H9 (cell line): ENCODE data around the gene MYO5B. TPM values are rescaled to one million over a fixed set of nuclear protein-coding genes. Genes with fewer than 3 reads are reported as not detected.
A peak's percentile ranks its signal among the peaks of the same experiment; 100 is the strongest.

ENCODE experiments used
- DNase-seq: peaks from one replicate; pipeline ENCODE4 v3.0.0-alpha.2; 2017
- H2AFZ ChIP-seq: one replicate; pipeline ENCODE4 v1.6.1; 2013; ENCODE audit warnings: mild to moderate bottlenecking, low read length, control low read depth, moderate library complexity
- H2AK5ac ChIP-seq: 2 replicates; pipeline ENCODE4 v1.6.1; 2013; ENCODE audit warnings: low read length, control low read depth, mixed read lengths; ENCODE audit not compliant: insufficient read length
- H2BK120ac ChIP-seq: one replicate; pipeline ENCODE4 v1.6.1; 2013; ENCODE audit warnings: low read depth, mild to moderate bottlenecking, low read length, control low read depth, inconsistent platforms; ENCODE audit not compliant: poor library complexity, severe bottlenecking
- H2BK12ac ChIP-seq: 2 replicates; pipeline ENCODE4 v1.6.1; 2013; ENCODE audit warnings: low read length, control low read depth, mixed read lengths, low read depth; ENCODE audit not compliant: insufficient read length
- H2BK15ac ChIP-seq: 2 replicates; pipeline ENCODE4 v1.6.1; 2013; ENCODE audit warnings: low read depth, low read length, control low read depth
- H2BK20ac ChIP-seq: one replicate; pipeline ENCODE4 v1.6.1; 2013; ENCODE audit warnings: low read depth, mild to moderate bottlenecking, low read length, control low read depth, inconsistent platforms; ENCODE audit not compliant: poor library complexity, severe bottlenecking
- H2BK5ac ChIP-seq: 2 replicates; pipeline ENCODE4 v1.6.1; 2013; ENCODE audit warnings: low read length, control low read depth, mixed read lengths; ENCODE audit not compliant: insufficient read length
- H3K14ac ChIP-seq: 2 replicates; pipeline ENCODE4 v1.6.1; 2013; ENCODE audit warnings: low read length, control low read depth; ENCODE audit not compliant: insufficient read depth
- H3K18ac ChIP-seq: 2 replicates; pipeline ENCODE4 v1.6.1; 2013; ENCODE audit warnings: low read depth, mild to moderate bottlenecking, mixed read lengths, low read length, control low read depth; ENCODE audit not compliant: insufficient read length
- H3K23ac ChIP-seq: 2 replicates; pipeline ENCODE4 v1.6.1; 2013; ENCODE audit warnings: low read length, control low read depth, mixed read lengths, low read depth; ENCODE audit not compliant: insufficient read length
- H3K23me2 ChIP-seq: 2 replicates; pipeline ENCODE4 v1.6.1; 2013; ENCODE audit warnings: low read depth, mild to moderate bottlenecking, mixed read lengths, low read length, control low read depth; ENCODE audit not compliant: insufficient read length, poor library complexity, severe bottlenecking
- H3K27ac ChIP-seq: 2 replicates; pipeline ENCODE4 v1.5.1; 2013; ENCODE audit warnings: low read length, control low read depth, mixed read lengths, low read depth; ENCODE audit not compliant: insufficient read length
- H3K27me3 ChIP-seq: 2 replicates; pipeline ENCODE4 v1.6.1; 2013; ENCODE audit warnings: low read length, control low read depth, inconsistent platforms; ENCODE audit not compliant: insufficient read depth
- H3K4ac ChIP-seq: 2 replicates; pipeline ENCODE4 v1.6.1; 2013; ENCODE audit warnings: low read depth, mild to moderate bottlenecking, control low read depth, inconsistent platforms, low read length, moderate library complexity
- H3K4me1 ChIP-seq: 2 replicates; pipeline ENCODE4 v1.6.1; 2013; ENCODE audit warnings: low read length, control low read depth, inconsistent platforms; ENCODE audit not compliant: insufficient read depth
- H3K4me2 ChIP-seq: 2 replicates; pipeline ENCODE4 v1.6.1; 2013; ENCODE audit warnings: low read length, control low read depth, mixed read lengths; ENCODE audit not compliant: insufficient read length, insufficient read depth
- H3K56ac ChIP-seq: 2 replicates; pipeline ENCODE4 v1.6.1; 2013; ENCODE audit warnings: low read depth, mild to moderate bottlenecking, mixed read lengths, low read length, control low read depth; ENCODE audit not compliant: insufficient read length
- H3K79me1 ChIP-seq: 2 replicates; pipeline ENCODE4 v1.6.1; 2013; ENCODE audit warnings: low read depth, mild to moderate bottlenecking, moderate library complexity, low read length, control low read depth, inconsistent platforms; ENCODE audit not compliant: insufficient read depth, poor library complexity, severe bottlenecking
- H3K79me2 ChIP-seq: 2 replicates; pipeline ENCODE4 v1.6.1; 2013; ENCODE audit warnings: low read length, control low read depth, inconsistent platforms; ENCODE audit not compliant: insufficient read depth
- H3K9ac ChIP-seq: 2 replicates; pipeline ENCODE4 v1.6.1; 2013; ENCODE audit warnings: low read length, control low read depth, mixed read lengths; ENCODE audit not compliant: insufficient read length; ENCODE audit errors: extremely low read depth
- H3K9me3 ChIP-seq: one replicate; pipeline ENCODE4 v1.6.1; 2013; ENCODE audit warnings: low read depth, low read length, inconsistent platforms; ENCODE audit not compliant: control insufficient read depth
- H3T11ph ChIP-seq: one replicate; pipeline ENCODE4 v1.6.1; 2013; ENCODE audit warnings: mild to moderate bottlenecking, low read length, control low read depth, inconsistent platforms
- H4K20me1 ChIP-seq: one replicate; pipeline ENCODE4 v1.6.1; 2013; ENCODE audit not compliant: control insufficient read depth, insufficient read length, insufficient read depth
- H4K5ac ChIP-seq: 2 replicates; pipeline ENCODE4 v1.6.1; 2013; ENCODE audit warnings: low read depth, mild to moderate bottlenecking, mixed read lengths, low read length, control low read depth; ENCODE audit not compliant: insufficient read length
- H4K8ac ChIP-seq: replicated peaks from 2 replicates; pipeline ENCODE4 v1.6.1; 2013; ENCODE audit warnings: low read length, control low read depth, mixed read lengths, low read depth; ENCODE audit not compliant: insufficient read length
- H4K91ac ChIP-seq: 2 replicates; pipeline ENCODE4 v1.6.1; 2013; ENCODE audit warnings: low read depth, mild to moderate bottlenecking, moderate library complexity, mixed read lengths, low read length, control low read depth; ENCODE audit not compliant: insufficient read length
- H3K27ac Mint-ChIP-seq, 3 experiments: 2 replicates in 2 of 3; 3 replicates in 1 of 3; pipeline ENCODE4 v1.8.0; 2020 to 2021; ENCODE audit warnings: mixed read lengths in 3 of 3, mild to moderate bottlenecking in 1 of 3, moderate library complexity in 1 of 3
- H3K27me3 Mint-ChIP-seq: 2 replicates; pipeline ENCODE4 v1.8.0; 2021; ENCODE audit warnings: low read depth, mild to moderate bottlenecking, moderate library complexity, mixed read lengths
- H3K36me3 Mint-ChIP-seq, 3 experiments: 2 replicates in 2 of 3; 3 replicates in 1 of 3; pipeline ENCODE4 v1.8.0; 2020 to 2021; ENCODE audit warnings: low read depth in 3 of 3, mixed read lengths in 3 of 3; ENCODE audit not compliant: insufficient read depth in 1 of 3
- H3K4me1 Mint-ChIP-seq, 2 experiments: 2 replicates each; pipeline ENCODE4 v1.8.0; 2020; ENCODE audit warnings: mixed read lengths in 2 of 2
- H3K4me3 Mint-ChIP-seq, 2 experiments: 2 replicates in 1 of 2; 3 replicates in 1 of 2; pipeline ENCODE4 v1.8.0; 2020 to 2021; ENCODE audit warnings: mild to moderate bottlenecking in 2 of 2, mixed read lengths in 2 of 2, moderate library complexity in 1 of 2
- H3K9me3 Mint-ChIP-seq, 2 experiments: 2 replicates in 1 of 2; 3 replicates in 1 of 2; pipeline ENCODE4 v1.8.0; 2020; ENCODE audit warnings: mild to moderate bottlenecking in 2 of 2, mixed read lengths in 2 of 2, moderate library complexity in 1 of 2
- CTCF ChIP-seq: fragments of 200-600 bp; sonication (generic); conservative IDR thresholded peaks from 3 replicates; pipeline ENCODE4 v1.8.0; 2021; ENCODE audit warnings: antibody characterized with exemption, mild to moderate bottlenecking
- WGBS: extraction: QIAGEN DNeasy Blood & Tissue Kit; methylation state at CpG from one replicate; pipeline ENCODE4 v1.1.7; 2013; ENCODE audit warnings: missing lambda C conversion rate, low lambda C conversion rate, mixed read lengths; ENCODE audit not compliant: insufficient read length; ENCODE audit errors: extremely low coverage; 5-methylcytosine and 5-hydroxymethylcytosine counted together
- total RNA-seq: library from RNA; stranded (reverse); gene quantifications from 2 replicates; pipeline ENCODE4 v1.2.1, GENCODE V29; 2021

The MYO5B gene
- total RNA-seq, 1 experiment from 2014 or later = 9.3 TPM

DNA sequence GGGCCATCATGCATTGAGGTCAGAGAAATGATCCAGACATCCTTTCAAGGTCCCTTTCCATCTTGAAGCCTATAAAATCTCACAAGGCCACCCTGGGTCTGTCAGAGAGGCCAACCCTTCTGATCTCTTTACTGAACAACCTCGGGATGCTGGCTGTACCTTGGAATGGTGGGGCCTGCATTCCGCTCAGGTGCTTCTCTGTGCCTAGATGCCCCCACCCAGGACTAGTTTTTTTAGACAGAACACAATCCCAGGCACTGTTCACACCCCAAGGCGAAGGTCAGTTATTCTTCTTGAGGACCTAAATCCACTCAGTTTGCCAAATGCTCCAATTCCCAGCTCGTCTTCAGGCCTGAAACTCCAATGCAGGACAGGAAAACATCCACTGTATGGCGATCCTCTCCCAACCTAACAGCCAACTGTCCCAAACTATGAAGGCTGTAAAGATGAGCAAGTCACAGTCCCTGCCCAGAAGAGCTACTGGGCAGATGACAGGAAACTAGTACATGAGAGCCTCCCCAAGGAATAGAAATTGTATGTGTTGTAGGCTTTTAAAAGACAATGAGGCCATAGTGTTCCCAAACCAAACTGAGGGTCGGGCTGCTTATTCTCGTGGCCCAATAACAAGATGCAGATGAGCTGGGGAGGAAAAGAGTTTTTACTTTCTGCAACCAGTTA is 227.2 kb downstream of the MYO5B start:
- no peaks in the 10 kb centered on the region for H3K79me1 ChIP-seq
- H3K27me3 ChIP-seq = no peaks in the 10 kb centered on the region
- H3K9me3 Mint-ChIP-seq = no peaks in the 10 kb centered on the region
- H3K4ac ChIP-seq = no peak overlapping the region
- H2AK5ac ChIP-seq = no peak overlapping the region
- no peak overlapping the region for H2BK5ac ChIP-seq
- H3K27ac ChIP-seq = no peak overlapping the region
- H3K23ac ChIP-seq = no peak overlapping the region
- H3K18ac ChIP-seq = no peak overlapping the region
- H2BK120ac ChIP-seq = no peak overlapping the region
- H2BK12ac ChIP-seq = no peak overlapping the region
- no CpG with 5 or more reads among the region's 7 CpGs for WGBS
- H3K23me2 ChIP-seq = no peaks in the 10 kb centered on the region
- TF ChIP-seq CTCF = no peak
- H3K4me3 Mint-ChIP-seq = no peak overlapping the region
- no peaks in the 10 kb centered on the region for H3K9me3 ChIP-seq
- no peak overlapping the region for H3K9ac ChIP-seq
- H2AFZ ChIP-seq = no peak overlapping the region
- no peak overlapping the region for H4K8ac ChIP-seq
- DNase-seq = no peak
- no peaks in the 10 kb centered on the region for H3K4me1 Mint-ChIP-seq
- no peak overlapping the region for H4K5ac ChIP-seq
- no peaks in the 10 kb centered on the region; a peak in 1 of 7 replicates for H3K36me3 Mint-ChIP-seq
- no peak overlapping the region for H2BK15ac ChIP-seq
- no peaks in the 10 kb centered on the region for H4K20me1 ChIP-seq
- H3K27me3 Mint-ChIP-seq = no peaks in the 10 kb centered on the region; the same call in 1 of the 2 replicates
- H2BK20ac ChIP-seq = no peak overlapping the region
- no peak overlapping the region for H3K56ac ChIP-seq
- no peak overlapping the region; the same call in 1 of the 2 replicates for H3K14ac ChIP-seq
- H3K4me2 ChIP-seq = no peak overlapping the region
- H4K91ac ChIP-seq = no peak overlapping the region
- no peaks in the 10 kb centered on the region for H3K79me2 ChIP-seq
- H3K4me1 ChIP-seq = no peaks in the 10 kb centered on the region
- no peak overlapping the region for H3T11ph ChIP-seq
- H3K27ac Mint-ChIP-seq = peak overlapping the region in 1 of 3 experiments; percentile 32; a peak in 1 of 7 replicates
